Coronary artery (tissue), 2 donors: Measurements from ENCODE around the gene LOXL1.

Source experiments
- DNase-seq: peaks from one replicate; pipeline ENCODE4 v3.0.0-alpha.2; 2017; ENCODE audit warnings: low spot score
- H3K27ac ChIP-seq, 2 donors: fragments of 200-600 bp; sonication (generic); one replicate each; pipeline ENCODE4 v1.5.1; 2016 to 2019
- H3K4me3 ChIP-seq: fragments of 200-600 bp; sonication (generic); 2 replicates; pipeline ENCODE4 v1.5.1; 2016; ENCODE audit warnings: mild to moderate bottlenecking, moderate library complexity
- TF ChIP-seq, protein P1 (sequence below): fragments of 200-600 bp; sonication (generic); IDR thresholded peaks from one replicate; pipeline ENCODE4 v1.5.1; 2019; ENCODE audit warnings: antibody characterized with exemption

Gene LOXL1

DNA sequence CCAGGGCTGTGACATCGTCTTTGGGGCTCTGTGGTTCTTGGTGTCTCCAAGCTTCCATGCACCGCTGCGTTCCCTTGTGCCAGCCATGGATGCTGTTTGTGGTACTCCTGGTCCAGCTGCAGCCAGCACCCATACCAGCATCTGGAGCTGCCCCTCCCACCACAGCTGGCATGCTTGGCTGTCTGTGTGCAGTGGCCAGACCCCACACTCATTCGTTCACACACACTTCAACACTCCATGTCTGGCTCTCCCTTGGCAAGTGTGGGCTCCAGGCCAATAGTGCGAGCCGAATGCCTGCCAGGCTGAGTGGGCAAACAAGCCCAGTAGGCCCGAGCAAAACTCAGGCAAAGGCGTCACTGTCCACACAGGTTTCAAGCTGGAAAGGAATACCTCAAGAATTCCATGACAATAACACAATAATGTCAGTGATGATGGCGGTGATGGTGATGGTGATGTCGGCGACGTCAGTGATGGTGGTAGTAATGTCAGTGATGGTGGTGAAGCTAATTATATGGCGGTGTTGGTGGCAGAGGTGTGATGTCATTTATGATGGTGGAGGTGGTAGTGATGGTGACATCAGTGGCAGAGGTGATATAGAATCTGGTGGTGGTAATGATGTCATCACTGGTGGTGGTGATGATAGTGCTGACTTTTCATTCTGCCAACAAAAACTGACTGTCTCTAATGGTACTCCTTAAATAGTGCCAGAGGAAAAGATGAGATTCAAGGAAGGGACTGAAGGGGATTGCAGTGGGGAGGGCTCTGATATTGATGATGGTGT lies 33.6 kb upstream of the LOXL1 start:
- Histone ChIP-seq H3K4me3 (no peak overlapping the region), H3K27ac (no peak overlapping the region)
- TF ChIP-seq, protein P1, sequence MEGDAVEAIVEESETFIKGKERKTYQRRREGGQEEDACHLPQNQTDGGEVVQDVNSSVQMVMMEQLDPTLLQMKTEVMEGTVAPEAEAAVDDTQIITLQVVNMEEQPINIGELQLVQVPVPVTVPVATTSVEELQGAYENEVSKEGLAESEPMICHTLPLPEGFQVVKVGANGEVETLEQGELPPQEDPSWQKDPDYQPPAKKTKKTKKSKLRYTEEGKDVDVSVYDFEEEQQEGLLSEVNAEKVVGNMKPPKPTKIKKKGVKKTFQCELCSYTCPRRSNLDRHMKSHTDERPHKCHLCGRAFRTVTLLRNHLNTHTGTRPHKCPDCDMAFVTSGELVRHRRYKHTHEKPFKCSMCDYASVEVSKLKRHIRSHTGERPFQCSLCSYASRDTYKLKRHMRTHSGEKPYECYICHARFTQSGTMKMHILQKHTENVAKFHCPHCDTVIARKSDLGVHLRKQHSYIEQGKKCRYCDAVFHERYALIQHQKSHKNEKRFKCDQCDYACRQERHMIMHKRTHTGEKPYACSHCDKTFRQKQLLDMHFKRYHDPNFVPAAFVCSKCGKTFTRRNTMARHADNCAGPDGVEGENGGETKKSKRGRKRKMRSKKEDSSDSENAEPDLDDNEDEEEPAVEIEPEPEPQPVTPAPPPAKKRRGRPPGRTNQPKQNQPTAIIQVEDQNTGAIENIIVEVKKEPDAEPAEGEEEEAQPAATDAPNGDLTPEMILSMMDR, result no peak
- DNase-seq, result peak; percentile 53

DNA sequence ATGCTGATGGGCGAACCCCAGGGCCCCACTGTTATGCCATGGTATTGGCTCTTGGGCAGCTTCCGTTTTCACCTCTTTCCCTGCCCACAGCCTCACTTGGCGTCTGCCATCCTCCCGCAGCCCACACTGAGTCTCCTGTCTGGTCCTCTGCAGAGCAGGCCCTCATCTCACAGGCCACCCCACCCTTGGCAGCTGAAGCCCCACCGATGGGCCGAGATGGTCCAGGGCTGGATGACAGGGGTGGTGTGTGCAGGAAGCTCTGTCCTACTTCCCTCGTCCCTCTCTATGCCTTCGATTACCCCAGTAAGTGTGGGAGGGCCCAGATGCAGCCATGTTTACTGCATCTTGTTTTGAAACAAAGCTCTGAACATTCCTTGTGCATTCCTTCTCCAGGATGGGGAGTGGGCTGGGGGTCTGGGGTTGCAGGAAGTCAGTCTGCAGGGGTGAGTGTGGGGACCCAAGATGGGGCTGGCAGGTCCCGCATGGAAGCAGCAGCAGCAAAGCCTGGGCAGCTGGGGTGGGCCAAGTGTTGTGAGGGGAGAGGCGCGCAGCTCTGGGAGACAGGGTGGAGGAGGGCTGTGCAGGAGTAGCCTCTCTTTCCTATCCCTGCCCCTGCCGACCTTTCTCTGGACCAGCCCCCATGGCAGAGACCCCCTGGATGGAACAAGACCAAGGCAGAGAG lies 32.0 kb upstream of the LOXL1 start:
- no peak overlapping the region for H3K4me3 ChIP-seq
- H3K27ac ChIP-seq, result no peak overlapping the region
- DNase-seq, result peak; percentile 46
- TF ChIP-seq, protein P1, result no peak

DNA sequence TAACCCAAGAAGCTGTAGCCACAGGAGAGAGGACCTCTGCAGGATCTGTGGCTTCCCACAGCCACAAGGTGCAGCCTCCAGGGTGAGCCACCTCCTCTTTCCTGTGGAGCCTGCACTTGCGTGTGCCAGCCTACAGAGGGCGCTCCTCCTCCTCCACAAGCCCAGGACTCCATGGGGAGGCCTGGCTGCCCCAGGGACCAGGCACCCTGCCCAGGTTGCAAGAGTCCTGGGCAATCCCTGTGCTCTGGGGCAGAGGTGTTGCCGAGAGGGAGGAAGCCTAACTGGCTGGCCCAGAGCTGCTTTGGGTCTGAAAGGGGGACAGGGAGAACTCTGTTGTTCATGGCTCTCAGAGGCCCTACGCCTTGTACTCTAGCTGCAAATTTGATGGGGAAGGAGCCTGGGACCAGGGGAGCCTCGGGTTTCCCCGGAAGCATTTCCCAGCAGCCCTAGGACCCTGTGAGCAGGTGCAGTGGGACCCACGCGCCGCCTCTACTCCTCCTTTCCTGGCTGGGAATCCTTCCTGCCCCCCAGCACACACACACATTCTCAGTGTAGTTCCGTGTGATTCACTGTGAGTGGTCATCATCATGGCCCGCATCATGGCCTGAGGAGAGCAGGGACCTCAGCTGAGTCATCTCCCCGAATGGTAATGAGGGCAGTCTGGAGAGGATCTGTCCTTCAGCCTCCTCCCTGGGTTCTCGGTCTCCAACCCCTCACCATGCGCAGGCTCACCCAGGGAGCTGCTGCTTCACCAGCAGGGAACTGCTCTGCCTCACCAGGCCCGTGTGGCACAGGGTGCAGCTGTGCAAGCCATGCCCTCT lies 28.6 kb upstream of the LOXL1 start:
- TF ChIP-seq, protein P1, result peak; percentile 65
- Histone ChIP-seq H3K27ac (no peak overlapping the region), H3K4me3 (no peak overlapping the region)
- peak; percentile 76 for DNase-seq

DNA sequence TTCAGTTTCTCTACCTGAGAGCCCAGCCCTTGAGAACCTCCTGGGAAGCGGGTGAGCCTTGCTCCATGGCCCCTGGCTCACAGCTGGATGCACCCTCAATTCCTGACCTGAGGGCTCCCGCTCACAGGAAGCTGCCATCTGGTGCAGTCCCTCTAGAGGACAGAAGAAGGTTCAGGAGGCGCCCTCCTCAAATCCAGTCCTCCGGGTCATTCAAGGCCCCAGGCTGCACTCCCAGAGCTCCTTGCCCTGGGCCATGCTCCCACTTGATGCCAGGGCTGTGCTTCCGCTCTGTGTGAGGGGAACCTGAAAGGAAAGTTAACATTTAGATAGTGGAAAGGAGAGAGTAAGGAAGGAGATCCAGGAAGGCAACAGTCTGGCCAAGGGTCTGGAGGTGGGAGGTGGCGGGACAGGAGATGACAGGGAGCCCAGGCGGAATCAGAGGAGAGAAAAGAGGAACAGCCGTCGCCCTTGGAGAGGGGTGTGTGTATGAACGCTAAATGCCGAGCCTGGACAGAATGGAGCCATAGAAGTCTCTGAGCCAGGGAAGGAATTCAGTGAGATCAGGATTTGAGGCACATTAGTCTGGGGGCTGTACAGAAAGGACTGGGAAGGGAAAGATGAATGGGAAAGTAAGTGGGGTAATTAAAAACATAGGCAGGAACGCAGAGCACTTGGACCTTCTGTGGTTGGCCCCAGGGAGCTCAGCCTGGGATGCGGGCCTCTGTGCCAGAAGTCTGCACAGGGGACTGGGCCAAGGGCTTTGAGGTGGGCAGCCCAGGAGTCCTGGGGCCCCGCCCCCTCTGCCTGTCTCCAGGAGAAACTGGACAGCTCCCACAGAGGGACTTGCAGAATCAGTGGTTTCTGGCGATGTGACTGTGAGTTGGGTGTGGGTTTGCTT lies 26.8 kb upstream of the LOXL1 start:
- DNase-seq, result peak; percentile 65
- TF ChIP-seq, protein P1, result no peak
- no peak overlapping the region for H3K27ac ChIP-seq
- H3K4me3 ChIP-seq, result no peak overlapping the region

DNA sequence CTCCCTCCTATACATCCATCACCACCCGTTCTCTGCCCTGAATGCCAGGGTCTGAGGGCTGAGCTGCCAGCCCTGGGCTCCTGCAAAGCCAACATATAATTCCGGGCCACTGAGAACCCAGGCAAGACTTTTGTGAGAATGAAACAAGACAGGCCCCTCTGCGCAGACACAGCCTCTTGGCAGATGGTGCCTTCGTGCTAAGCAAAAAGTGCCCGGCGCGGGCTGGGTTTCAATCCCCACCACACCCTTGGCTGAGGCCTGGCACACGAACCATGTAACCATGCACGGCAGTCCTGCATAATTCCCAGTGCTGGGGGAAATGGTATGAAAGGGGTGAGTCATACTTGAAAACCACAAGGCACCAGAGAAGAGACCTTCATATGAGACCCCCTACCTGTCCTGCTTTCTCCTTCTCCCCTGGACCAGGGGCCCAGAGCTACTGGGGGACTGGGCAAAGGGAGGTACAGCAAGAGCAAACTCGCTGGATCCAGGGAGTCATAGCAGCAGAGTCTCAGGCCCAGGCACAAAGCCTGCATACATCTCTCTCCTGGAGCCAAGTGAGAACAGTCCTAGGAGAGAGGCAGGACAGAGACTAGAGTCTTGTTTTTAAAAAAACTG lies 26.1 kb upstream of the LOXL1 start:
- Histone ChIP-seq H3K27ac (no peak overlapping the region), H3K4me3 (no peak overlapping the region)
- TF ChIP-seq, protein P1, result no peak
- DNase-seq, result peak; percentile 66
